ENCODE results near the gene DDAH2.
A peak's percentile ranks its signal among the peaks of the same experiment; 100 is the strongest.

Gene DDAH2

GRCh38 chr6:31765559-31765909, 36.4 kb upstream of the DDAH2 start:
- Histone ChIP-seq H3K36me3 (ENCODE audit: control insufficient read depth in 2 of 2, insufficient read depth in 1 of 2, low read length in 2 of 2) (peaks cover 4 to 44% of the 10 kb centered on the region in 2 experiments; a peak in 1 of 3 replicates), H3K4me1 (ENCODE audit: control insufficient read depth, insufficient read depth, low read length) (no peaks in the 10 kb centered on the region), H3K27ac (ENCODE audit: extremely low read depth, low read depth, low read length) (no peak overlapping the region; the same call in 1 of the 2 replicates), H3K9me3 (ENCODE audit: control insufficient read depth, insufficient read depth, low read depth, low read length) (no peaks in the 10 kb centered on the region), H3K4me3 (ENCODE audit: low read depth, low read length) (no peak overlapping the region)
- TF ChIP-seq ZNF202 (tag by site-specific recombination; IDR thresholded peaks at IDR 0.05; ENCODE audit: borderline replicate concordance) (no peak), ZNF792 (tag by site-specific recombination; IDR thresholded peaks at IDR 0.05) (no peak), SETDB1 (IDR thresholded peaks at IDR 0.05; ENCODE audit: insufficient read length, low read length) (no peak), ZNF645 (tag by site-specific recombination; IDR thresholded peaks at IDR 0.05) (no peak), ZNF777 (tag by site-specific recombination; IDR thresholded peaks at IDR 0.05; ENCODE audit: borderline replicate concordance) (no peak), PRDM10 (tag by site-specific recombination; IDR thresholded peaks at IDR 0.05) (no peak), ZNF623 (tag by site-specific recombination; IDR thresholded peaks at IDR 0.05) (no peak), ZNF837 (tag by site-specific recombination; IDR thresholded peaks at IDR 0.05) (no peak), WT1 (tag by site-specific recombination; IDR thresholded peaks at IDR 0.05) (no peak), ZNF776 (tag by site-specific recombination; IDR thresholded peaks at IDR 0.05; ENCODE audit: borderline replicate concordance) (no peak), ZNF404 (tag by site-specific recombination; IDR thresholded peaks at IDR 0.05) (no peak), ZNF223 (tag by site-specific recombination; IDR thresholded peaks at IDR 0.05) (no peak), ZNF785 (tag by site-specific recombination; IDR thresholded peaks at IDR 0.05) (no peak), ZNF394 (tag by site-specific recombination; IDR thresholded peaks at IDR 0.05; ENCODE audit: borderline replicate concordance) (no peak), ZBTB48 (tag by site-specific recombination; IDR thresholded peaks at IDR 0.05) (no peak), ZNF148 (tag by site-specific recombination; IDR thresholded peaks at IDR 0.05; ENCODE audit: borderline replicate concordance) (no peak)
- ChIA-PET POLR2A (interaction anchor here (0.8 kb wide), 2 partner anchors 13 to 50 kb away, joined by 3 read pairs; partner anchors contain the start of genes HSPA1A and HSPA1L), CTCF (interaction anchor here (0.6 to 1.9 kb wide), 2 partner anchors 12 to 30 kb away, joined by 3 to 6 read pairs; partner anchors contain the start of gene VARS1)

GRCh38 chr6:31764198-31764597, 35.1 kb upstream of the DDAH2 start:
- Histone ChIP-seq H3K4me3 (ENCODE audit: low read depth, low read length) (no peak overlapping the region), H3K36me3 (ENCODE audit: control insufficient read depth in 2 of 2, insufficient read depth in 1 of 2, low read length in 2 of 2) (peaks cover 13 to 57% of the 10 kb centered on the region in 2 experiments; a peak in 2 of 3 replicates), H3K4me1 (ENCODE audit: control insufficient read depth, insufficient read depth, low read length) (no peaks in the 10 kb centered on the region), H3K27ac (ENCODE audit: extremely low read depth, low read depth, low read length) (no peak overlapping the region), H3K9me3 (ENCODE audit: control insufficient read depth, insufficient read depth, low read depth, low read length) (no peaks in the 10 kb centered on the region)
- POLR2A ChIA-PET = interaction anchor here (0.6 to 1.7 kb wide), 3 partner anchors 25 to 70 kb away, joined by 4 to 8 read pairs (median 5); partner anchors contain the start of genes HSPA1B and MSH5
- TF ChIP-seq ZNF19 (tag by site-specific recombination; IDR thresholded peaks at IDR 0.05; ENCODE audit: low read depth) = no peak
- TF ChIP-seq ZNF214 (tag by site-specific recombination; IDR thresholded peaks at IDR 0.05; ENCODE audit: borderline replicate concordance) = no peak
- TF ChIP-seq ZBTB8A (tag by site-specific recombination; IDR thresholded peaks at IDR 0.05) = no peak
- TF ChIP-seq ZNF785 (tag by site-specific recombination; IDR thresholded peaks at IDR 0.05) = no peak
- TF ChIP-seq WT1 (tag by site-specific recombination; IDR thresholded peaks at IDR 0.05) = peak; percentile 35; the same call in 1 of the 2 replicates
- TF ChIP-seq SCRT2 (tag by site-specific recombination; IDR thresholded peaks at IDR 0.05) = peak; percentile 81; the same call in 1 of the 2 replicates
- CTCF ChIA-PET = interaction anchor here (0.7 to 2.1 kb wide), 2 partner anchors 9 to 16 kb away, joined by 3 to 5 read pairs; no protein-coding TSS in a partner anchor

All from HEK293 (cell line).